LoVo (cell line): ENCODE measurements around the gene BRINP2.

Source experiments
- DNase-seq: peaks from one replicate; pipeline ENCODE4 v3.0.0-alpha.2; 2016; ENCODE audit warnings: low spot score

Gene BRINP2

GRCh38 chr1:177219554-177220458 lies 49.0 kb downstream of the BRINP2 start:
- no peak for DNase-seq

- DNase-seq, result no peak
These were observed 52.6 kb downstream of the BRINP2 start for GRCh38 chr1:177223359-177223758.

GRCh38 chr1:177227978-177228692 lies 57.4 kb downstream of the BRINP2 start:
- no peak for DNase-seq

- no peak for DNase-seq
These were observed 57.9 kb downstream of the BRINP2 start for GRCh38 chr1:177228693-177229065.

- no peak for DNase-seq
These were observed 59.0 kb downstream of the BRINP2 start for GRCh38 chr1:177229781-177230180.

GRCh38 chr1:177230228-177231016 lies 59.7 kb downstream of the BRINP2 start:
- no peak for DNase-seq

GRCh38 chr1:177235350-177235749 lies 64.6 kb downstream of the BRINP2 start:
- no peak for DNase-seq

- DNase-seq, result no peak
These were observed 66.2 kb downstream of the BRINP2 start for GRCh38 chr1:177236962-177237361.

- DNase-seq, result no peak
These were observed 68.2 kb downstream of the BRINP2 start for GRCh38 chr1:177238967-177239366.

GRCh38 chr1:177239792-177240191 lies 69.0 kb downstream of the BRINP2 start:
- no peak for DNase-seq

- no peak for DNase-seq
These were observed 73.0 kb downstream of the BRINP2 start for GRCh38 chr1:177243773-177244172.

- DNase-seq, result no peak
These were observed 76.2 kb downstream of the BRINP2 start for GRCh38 chr1:177246710-177247580.

- no peak for DNase-seq
These were observed 76.9 kb downstream of the BRINP2 start for GRCh38 chr1:177247623-177248176.

- DNase-seq, result no peak
These were observed 77.5 kb downstream of the BRINP2 start for GRCh38 chr1:177248258-177248657.

- DNase-seq, result no peak
These were observed 78.5 kb downstream of the BRINP2 start for GRCh38 chr1:177249231-177249630.

- no peak for DNase-seq
These were observed 82.1 kb downstream of the BRINP2 start for GRCh38 chr1:177252877-177253276.

- peak; percentile 1 for DNase-seq
These were observed 84.7 kb downstream of the BRINP2 start for GRCh38 chr1:177255411-177255810.

GRCh38 chr1:177256153-177257075 lies 85.7 kb downstream of the BRINP2 start:
- DNase-seq, result peak; percentile 8

- no peak for DNase-seq
These were observed 86.4 kb downstream of the BRINP2 start for GRCh38 chr1:177257128-177257527.

- no peak for DNase-seq
These were observed 86.8 kb downstream of the BRINP2 start for GRCh38 chr1:177257576-177257975.
